H9 (cell line): Measurements from ENCODE around the gene STARD4. TPM values are rescaled to one million over a fixed set of nuclear protein-coding genes. Genes with fewer than 3 reads are reported as not detected.
A peak's percentile ranks its signal among the peaks of the same experiment; 100 is the strongest.

Experiments used
- DNase-seq: peaks from one replicate; pipeline ENCODE4 v3.0.0-alpha.2; 2017
- H2AFZ ChIP-seq: one replicate; pipeline ENCODE4 v1.6.1; 2013; ENCODE audit warnings: mild to moderate bottlenecking, low read length, control low read depth, moderate library complexity
- H2AK5ac ChIP-seq: 2 replicates; pipeline ENCODE4 v1.6.1; 2013; ENCODE audit warnings: low read length, control low read depth, mixed read lengths; ENCODE audit not compliant: insufficient read length
- H2BK120ac ChIP-seq: one replicate; pipeline ENCODE4 v1.6.1; 2013; ENCODE audit warnings: low read depth, mild to moderate bottlenecking, low read length, control low read depth, inconsistent platforms; ENCODE audit not compliant: poor library complexity, severe bottlenecking
- H2BK12ac ChIP-seq: 2 replicates; pipeline ENCODE4 v1.6.1; 2013; ENCODE audit warnings: low read length, control low read depth, mixed read lengths, low read depth; ENCODE audit not compliant: insufficient read length
- H2BK15ac ChIP-seq: 2 replicates; pipeline ENCODE4 v1.6.1; 2013; ENCODE audit warnings: low read depth, low read length, control low read depth
- H2BK20ac ChIP-seq: one replicate; pipeline ENCODE4 v1.6.1; 2013; ENCODE audit warnings: low read depth, mild to moderate bottlenecking, low read length, control low read depth, inconsistent platforms; ENCODE audit not compliant: poor library complexity, severe bottlenecking
- H2BK5ac ChIP-seq: 2 replicates; pipeline ENCODE4 v1.6.1; 2013; ENCODE audit warnings: low read length, control low read depth, mixed read lengths; ENCODE audit not compliant: insufficient read length
- H3K14ac ChIP-seq: 2 replicates; pipeline ENCODE4 v1.6.1; 2013; ENCODE audit warnings: low read length, control low read depth; ENCODE audit not compliant: insufficient read depth
- H3K18ac ChIP-seq: 2 replicates; pipeline ENCODE4 v1.6.1; 2013; ENCODE audit warnings: low read depth, mild to moderate bottlenecking, mixed read lengths, low read length, control low read depth; ENCODE audit not compliant: insufficient read length
- H3K23ac ChIP-seq: 2 replicates; pipeline ENCODE4 v1.6.1; 2013; ENCODE audit warnings: low read length, control low read depth, mixed read lengths, low read depth; ENCODE audit not compliant: insufficient read length
- H3K23me2 ChIP-seq: 2 replicates; pipeline ENCODE4 v1.6.1; 2013; ENCODE audit warnings: low read depth, mild to moderate bottlenecking, mixed read lengths, low read length, control low read depth; ENCODE audit not compliant: insufficient read length, poor library complexity, severe bottlenecking
- H3K27ac ChIP-seq: 2 replicates; pipeline ENCODE4 v1.5.1; 2013; ENCODE audit warnings: low read length, control low read depth, mixed read lengths, low read depth; ENCODE audit not compliant: insufficient read length
- H3K27me3 ChIP-seq: 2 replicates; pipeline ENCODE4 v1.6.1; 2013; ENCODE audit warnings: low read length, control low read depth, inconsistent platforms; ENCODE audit not compliant: insufficient read depth
- H3K4ac ChIP-seq: 2 replicates; pipeline ENCODE4 v1.6.1; 2013; ENCODE audit warnings: low read depth, mild to moderate bottlenecking, control low read depth, inconsistent platforms, low read length, moderate library complexity
- H3K4me1 ChIP-seq: 2 replicates; pipeline ENCODE4 v1.6.1; 2013; ENCODE audit warnings: low read length, control low read depth, inconsistent platforms; ENCODE audit not compliant: insufficient read depth
- H3K4me2 ChIP-seq: 2 replicates; pipeline ENCODE4 v1.6.1; 2013; ENCODE audit warnings: low read length, control low read depth, mixed read lengths; ENCODE audit not compliant: insufficient read length, insufficient read depth
- H3K56ac ChIP-seq: 2 replicates; pipeline ENCODE4 v1.6.1; 2013; ENCODE audit warnings: low read depth, mild to moderate bottlenecking, mixed read lengths, low read length, control low read depth; ENCODE audit not compliant: insufficient read length
- H3K79me1 ChIP-seq: 2 replicates; pipeline ENCODE4 v1.6.1; 2013; ENCODE audit warnings: low read depth, mild to moderate bottlenecking, moderate library complexity, low read length, control low read depth, inconsistent platforms; ENCODE audit not compliant: insufficient read depth, poor library complexity, severe bottlenecking
- H3K79me2 ChIP-seq: 2 replicates; pipeline ENCODE4 v1.6.1; 2013; ENCODE audit warnings: low read length, control low read depth, inconsistent platforms; ENCODE audit not compliant: insufficient read depth
- H3K9ac ChIP-seq: 2 replicates; pipeline ENCODE4 v1.6.1; 2013; ENCODE audit warnings: low read length, control low read depth, mixed read lengths; ENCODE audit not compliant: insufficient read length; ENCODE audit errors: extremely low read depth
- H3K9me3 ChIP-seq: one replicate; pipeline ENCODE4 v1.6.1; 2013; ENCODE audit warnings: low read depth, low read length, inconsistent platforms; ENCODE audit not compliant: control insufficient read depth
- H3T11ph ChIP-seq: one replicate; pipeline ENCODE4 v1.6.1; 2013; ENCODE audit warnings: mild to moderate bottlenecking, low read length, control low read depth, inconsistent platforms
- H4K20me1 ChIP-seq: one replicate; pipeline ENCODE4 v1.6.1; 2013; ENCODE audit not compliant: control insufficient read depth, insufficient read length, insufficient read depth
- H4K5ac ChIP-seq: 2 replicates; pipeline ENCODE4 v1.6.1; 2013; ENCODE audit warnings: low read depth, mild to moderate bottlenecking, mixed read lengths, low read length, control low read depth; ENCODE audit not compliant: insufficient read length
- H4K8ac ChIP-seq: replicated peaks from 2 replicates; pipeline ENCODE4 v1.6.1; 2013; ENCODE audit warnings: low read length, control low read depth, mixed read lengths, low read depth; ENCODE audit not compliant: insufficient read length
- H4K91ac ChIP-seq: 2 replicates; pipeline ENCODE4 v1.6.1; 2013; ENCODE audit warnings: low read depth, mild to moderate bottlenecking, moderate library complexity, mixed read lengths, low read length, control low read depth; ENCODE audit not compliant: insufficient read length
- H3K27ac Mint-ChIP-seq, 3 experiments: 2 replicates in 2 of 3; 3 replicates in 1 of 3; pipeline ENCODE4 v1.8.0; 2020 to 2021; ENCODE audit warnings: mixed read lengths in 3 of 3, mild to moderate bottlenecking in 1 of 3, moderate library complexity in 1 of 3
- H3K27me3 Mint-ChIP-seq: 2 replicates; pipeline ENCODE4 v1.8.0; 2021; ENCODE audit warnings: low read depth, mild to moderate bottlenecking, moderate library complexity, mixed read lengths
- H3K36me3 Mint-ChIP-seq, 3 experiments: 2 replicates in 2 of 3; 3 replicates in 1 of 3; pipeline ENCODE4 v1.8.0; 2020 to 2021; ENCODE audit warnings: low read depth in 3 of 3, mixed read lengths in 3 of 3; ENCODE audit not compliant: insufficient read depth in 1 of 3
- H3K4me1 Mint-ChIP-seq, 2 experiments: 2 replicates each; pipeline ENCODE4 v1.8.0; 2020; ENCODE audit warnings: mixed read lengths in 2 of 2
- H3K4me3 Mint-ChIP-seq, 2 experiments: 2 replicates in 1 of 2; 3 replicates in 1 of 2; pipeline ENCODE4 v1.8.0; 2020 to 2021; ENCODE audit warnings: mild to moderate bottlenecking in 2 of 2, mixed read lengths in 2 of 2, moderate library complexity in 1 of 2
- H3K9me3 Mint-ChIP-seq, 2 experiments: 2 replicates in 1 of 2; 3 replicates in 1 of 2; pipeline ENCODE4 v1.8.0; 2020; ENCODE audit warnings: mild to moderate bottlenecking in 2 of 2, mixed read lengths in 2 of 2, moderate library complexity in 1 of 2
- CTCF ChIP-seq: fragments of 200-600 bp; sonication (generic); conservative IDR thresholded peaks from 3 replicates; pipeline ENCODE4 v1.8.0; 2021; ENCODE audit warnings: antibody characterized with exemption, mild to moderate bottlenecking
- WGBS: extraction: QIAGEN DNeasy Blood & Tissue Kit; methylation state at CpG from one replicate; pipeline ENCODE4 v1.1.7; 2013; ENCODE audit warnings: missing lambda C conversion rate, low lambda C conversion rate, mixed read lengths; ENCODE audit not compliant: insufficient read length; ENCODE audit errors: extremely low coverage; 5-methylcytosine and 5-hydroxymethylcytosine counted together
- total RNA-seq: library from RNA; stranded (reverse); gene quantifications from 2 replicates; pipeline ENCODE4 v1.2.1, GENCODE V29; 2021

The STARD4 gene
- total RNA-seq, 1 experiment from 2014 or later, result 28.7 TPM

GRCh38 chr5:111518777-111519176 lies 6.4 kb upstream of the STARD4 start:
- no peak overlapping the region for H3K18ac ChIP-seq
- H3K79me2 ChIP-seq, result no peaks in the 10 kb centered on the region
- TF ChIP-seq CTCF, result no peak
- H3K4me1 ChIP-seq, result no peaks in the 10 kb centered on the region
- H3K9me3 ChIP-seq, result no peaks in the 10 kb centered on the region
- H3K9ac ChIP-seq, result no peak overlapping the region
- no peak overlapping the region for H4K91ac ChIP-seq
- H3K9me3 Mint-ChIP-seq, result no peaks in the 10 kb centered on the region
- no CpG with 5 or more reads among the region's 2 CpGs for WGBS
- no peaks in the 10 kb centered on the region for H4K20me1 ChIP-seq
- no peak overlapping the region for H3K23ac ChIP-seq
- H2BK12ac ChIP-seq, result no peak overlapping the region
- no peak overlapping the region for H3K27ac ChIP-seq
- no peaks in the 10 kb centered on the region for H3K79me1 ChIP-seq
- H2BK15ac ChIP-seq, result no peak overlapping the region
- H3K4ac ChIP-seq, result no peak overlapping the region
- no peak overlapping the region for H3K4me3 Mint-ChIP-seq
- no peaks in the 10 kb centered on the region for H3K27me3 Mint-ChIP-seq
- peak overlapping the region in 1 of 3 experiments; percentile 72; a peak in 1 of 7 replicates for H3K27ac Mint-ChIP-seq
- no peak for DNase-seq
- H2BK20ac ChIP-seq, result no peak overlapping the region
- no peak overlapping the region for H4K5ac ChIP-seq
- no peak overlapping the region for H3K56ac ChIP-seq
- no peak overlapping the region for H3K4me2 ChIP-seq
- H2AK5ac ChIP-seq, result no peak overlapping the region
- no peaks in the 10 kb centered on the region for H3K23me2 ChIP-seq
- no peak overlapping the region for H3K14ac ChIP-seq
- H2AFZ ChIP-seq, result no peak overlapping the region
- H3K27me3 ChIP-seq, result no peaks in the 10 kb centered on the region
- no peaks in the 10 kb centered on the region for H3K36me3 Mint-ChIP-seq
- H2BK5ac ChIP-seq, result no peak overlapping the region
- no peak overlapping the region for H3T11ph ChIP-seq
- no peak overlapping the region for H2BK120ac ChIP-seq
- peaks cover 8 to 9% of the 10 kb centered on the region in 2 experiments for H3K4me1 Mint-ChIP-seq
- H4K8ac ChIP-seq, result no peak overlapping the region
